ENCODE measurements around the gene MOAP1.

The MOAP1 gene

GRCh38 chr14:93201155-93201704 lies 16.5 kb upstream of the MOAP1 start:
- TF ChIP-seq, protein P1, sequence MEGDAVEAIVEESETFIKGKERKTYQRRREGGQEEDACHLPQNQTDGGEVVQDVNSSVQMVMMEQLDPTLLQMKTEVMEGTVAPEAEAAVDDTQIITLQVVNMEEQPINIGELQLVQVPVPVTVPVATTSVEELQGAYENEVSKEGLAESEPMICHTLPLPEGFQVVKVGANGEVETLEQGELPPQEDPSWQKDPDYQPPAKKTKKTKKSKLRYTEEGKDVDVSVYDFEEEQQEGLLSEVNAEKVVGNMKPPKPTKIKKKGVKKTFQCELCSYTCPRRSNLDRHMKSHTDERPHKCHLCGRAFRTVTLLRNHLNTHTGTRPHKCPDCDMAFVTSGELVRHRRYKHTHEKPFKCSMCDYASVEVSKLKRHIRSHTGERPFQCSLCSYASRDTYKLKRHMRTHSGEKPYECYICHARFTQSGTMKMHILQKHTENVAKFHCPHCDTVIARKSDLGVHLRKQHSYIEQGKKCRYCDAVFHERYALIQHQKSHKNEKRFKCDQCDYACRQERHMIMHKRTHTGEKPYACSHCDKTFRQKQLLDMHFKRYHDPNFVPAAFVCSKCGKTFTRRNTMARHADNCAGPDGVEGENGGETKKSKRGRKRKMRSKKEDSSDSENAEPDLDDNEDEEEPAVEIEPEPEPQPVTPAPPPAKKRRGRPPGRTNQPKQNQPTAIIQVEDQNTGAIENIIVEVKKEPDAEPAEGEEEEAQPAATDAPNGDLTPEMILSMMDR (IDR thresholded peaks at IDR 0.05; ENCODE audit: control insufficient read depth, extremely low read depth, insufficient read depth), result no peak
- DNase-seq (ENCODE audit: low read depth), result no peak
- H3K4me3 ChIP-seq (ENCODE audit: low read depth, low read length), result no peak overlapping the region

- no peak overlapping the region for H3K4me3 ChIP-seq (ENCODE audit: low read depth, low read length)
- DNase-seq (ENCODE audit: low read depth), result no peak
- TF ChIP-seq, protein P1 (IDR thresholded peaks at IDR 0.05; ENCODE audit: control insufficient read depth, extremely low read depth, insufficient read depth), result no peak
Observed at GRCh38 chr14:93200553-93200952, 15.9 kb upstream of the MOAP1 start.

DNA sequence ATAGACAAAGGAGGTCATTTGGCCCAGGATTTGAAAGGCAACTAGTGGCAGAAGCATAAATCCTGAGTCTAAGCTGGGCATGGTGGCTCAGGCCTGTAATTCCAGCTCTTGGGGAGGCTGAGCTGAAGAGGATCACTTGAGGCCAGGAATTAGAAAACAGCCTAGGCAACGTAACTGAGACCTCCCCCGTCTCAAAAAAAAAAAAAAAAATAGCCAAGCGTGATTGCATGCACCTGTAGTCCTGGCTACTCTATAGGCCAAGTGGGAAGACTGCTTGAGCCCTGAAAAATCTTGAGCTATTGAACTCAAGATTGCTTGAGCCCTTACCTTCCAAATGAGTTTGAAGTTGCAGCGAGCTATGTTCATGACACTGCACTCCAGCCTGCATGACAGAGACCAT lies 14.3 kb upstream of the MOAP1 start:
- DNase-seq (ENCODE audit: low read depth), result no peak
- H3K4me3 ChIP-seq (ENCODE audit: low read depth, low read length), result no peak overlapping the region
- TF ChIP-seq, protein P1 (IDR thresholded peaks at IDR 0.05; ENCODE audit: control insufficient read depth, extremely low read depth, insufficient read depth), result no peak

DNA sequence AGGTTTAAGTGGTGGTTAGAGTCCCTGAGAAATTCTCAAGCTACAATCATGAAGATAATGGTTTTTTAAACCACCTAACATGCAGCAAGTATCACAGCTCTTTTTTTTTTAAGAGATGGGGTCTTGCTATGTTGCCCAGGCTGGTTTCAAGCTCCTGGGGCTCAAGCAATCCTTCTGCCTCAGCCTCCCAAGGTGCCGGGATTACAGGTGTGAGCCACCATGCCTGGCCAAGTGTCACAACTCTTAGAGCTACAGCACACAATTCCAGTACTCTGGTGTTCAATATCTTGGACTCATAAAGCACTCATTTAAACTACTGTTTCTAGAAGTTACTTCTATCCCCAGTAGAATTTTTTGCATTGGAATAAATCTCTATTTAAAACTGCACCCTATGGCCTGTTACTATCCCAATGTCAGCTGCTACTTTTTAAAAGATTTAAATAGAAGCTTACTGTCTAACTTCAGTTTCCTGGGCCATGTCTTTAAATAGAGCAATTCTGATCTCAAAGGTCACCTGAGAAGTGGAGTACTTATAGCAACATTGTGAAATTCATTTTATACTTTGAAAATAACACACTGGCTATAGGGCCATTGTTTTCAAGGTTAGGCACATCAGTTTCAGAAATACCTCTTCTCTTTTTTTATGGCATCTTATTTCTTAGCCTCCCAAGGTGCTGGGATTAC lies 10.8 kb upstream of the MOAP1 start:
- DNase-seq (ENCODE audit: low read depth), result no peak
- TF ChIP-seq, protein P1 (IDR thresholded peaks at IDR 0.05; ENCODE audit: control insufficient read depth, extremely low read depth, insufficient read depth), result no peak
- no peak overlapping the region for H3K4me3 ChIP-seq (ENCODE audit: low read depth, low read length)

DNA sequence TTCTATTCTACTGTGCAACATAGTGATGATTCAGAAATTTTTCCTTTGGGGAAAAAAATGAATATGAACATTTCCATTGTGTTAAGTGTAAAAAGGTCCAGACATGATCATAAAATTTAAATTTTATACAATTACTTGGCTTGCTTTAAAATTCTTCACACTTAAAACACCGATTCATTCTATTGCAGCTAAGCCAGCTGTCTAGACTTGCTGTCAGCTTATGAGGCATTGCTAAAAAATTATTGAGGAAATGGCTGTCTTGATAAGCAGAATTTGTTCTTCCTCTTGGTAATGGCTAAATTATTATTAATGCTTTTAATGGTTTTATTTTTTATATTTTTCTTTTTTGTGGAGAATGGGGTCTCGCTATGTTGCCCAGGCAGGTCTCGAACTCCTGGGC lies 2.3 kb upstream of the MOAP1 start:
- H3K4me3 ChIP-seq (ENCODE audit: low read depth, low read length), result no peak overlapping the region
- TF ChIP-seq, protein P1 (IDR thresholded peaks at IDR 0.05; ENCODE audit: control insufficient read depth, extremely low read depth, insufficient read depth), result no peak
- DNase-seq (ENCODE audit: low read depth), result no peak

GRCh38 chr14:93186466-93186865 lies 1.8 kb upstream of the MOAP1 start:
- DNase-seq (ENCODE audit: low read depth), result no peak
- H3K4me3 ChIP-seq (ENCODE audit: low read depth, low read length), result peak overlapping the region; percentile 97
- TF ChIP-seq, protein P1 (IDR thresholded peaks at IDR 0.05; ENCODE audit: control insufficient read depth, extremely low read depth, insufficient read depth), result no peak

GRCh38 chr14:93185349-93185720 lies 638 bp upstream of the MOAP1 start:
- TF ChIP-seq, protein P1 (IDR thresholded peaks at IDR 0.05; ENCODE audit: control insufficient read depth, extremely low read depth, insufficient read depth), result no peak
- no peak for DNase-seq (ENCODE audit: low read depth)
- peak overlapping the region; percentile 97 for H3K4me3 ChIP-seq (ENCODE audit: low read depth, low read length)

Measured in LNCaP clone FGC (cell line).